HUES48 (cell line): ENCODE results near the gene ARHGAP22.

Experiments used
- H3K27ac ChIP-seq: one replicate; pipeline ENCODE4 v1.7.0; 2013; ENCODE audit warnings: low read depth, low read length, inconsistent platforms
- H3K27me3 ChIP-seq: 2 replicates; pipeline ENCODE4 v1.6.1; 2013; ENCODE audit warnings: mild to moderate bottlenecking, low read length; ENCODE audit not compliant: control insufficient read depth, insufficient read depth
- H3K36me3 ChIP-seq: 2 replicates; pipeline ENCODE4 v1.6.1; 2013; ENCODE audit warnings: low read length; ENCODE audit not compliant: control insufficient read depth, insufficient read depth
- H3K4me1 ChIP-seq: 2 replicates; pipeline ENCODE4 v1.6.1; 2013; ENCODE audit warnings: mild to moderate bottlenecking, low read length; ENCODE audit not compliant: control insufficient read depth, insufficient read depth
- H3K4me3 ChIP-seq: 2 replicates; pipeline ENCODE4 v1.5.1; 2013; ENCODE audit warnings: mild to moderate bottlenecking, low read depth, low read length
- H3K9ac ChIP-seq: 2 replicates; pipeline ENCODE4 v1.6.1; 2013; ENCODE audit warnings: mild to moderate bottlenecking, low read depth, low read length, moderate library complexity
- H3K9me3 ChIP-seq: 2 replicates; pipeline ENCODE4 v1.6.1; 2013; ENCODE audit warnings: low read length; ENCODE audit not compliant: control insufficient read depth, insufficient read depth

ARHGAP22 gene

GRCh38 chr10:48507933-48508790 lies 96.7 kb downstream of the ARHGAP22 start:
- Histone ChIP-seq H3K36me3 (no peaks in the 10 kb centered on the region), H3K27ac (no peak overlapping the region), H3K4me3 (no peak overlapping the region), H3K4me1 (no peaks in the 10 kb centered on the region; the same call in 1 of the 2 replicates), H3K9ac (no peak overlapping the region), H3K27me3 (no peaks in the 10 kb centered on the region), H3K9me3 (no peaks in the 10 kb centered on the region)

GRCh38 chr10:48507494-48507893 lies 97.4 kb downstream of the ARHGAP22 start:
- Histone ChIP-seq H3K4me3 (no peak overlapping the region), H3K9me3 (no peaks in the 10 kb centered on the region), H3K27me3 (no peaks in the 10 kb centered on the region), H3K4me1 (no peaks in the 10 kb centered on the region; the same call in 1 of the 2 replicates), H3K27ac (no peak overlapping the region), H3K9ac (no peak overlapping the region), H3K36me3 (no peaks in the 10 kb centered on the region)

GRCh38 chr10:48506147-48506917 lies 98.5 kb downstream of the ARHGAP22 start:
- no peaks in the 10 kb centered on the region for H3K9me3 ChIP-seq
- no peak overlapping the region for H3K9ac ChIP-seq
- H3K36me3 ChIP-seq, result no peaks in the 10 kb centered on the region
- H3K4me3 ChIP-seq, result no peak overlapping the region
- no peak overlapping the region for H3K27ac ChIP-seq
- H3K27me3 ChIP-seq, result no peaks in the 10 kb centered on the region
- H3K4me1 ChIP-seq, result no peaks in the 10 kb centered on the region

- H3K4me3 ChIP-seq, result no peak overlapping the region
- H3K36me3 ChIP-seq, result no peaks in the 10 kb centered on the region
- H3K9me3 ChIP-seq, result no peaks in the 10 kb centered on the region
- H3K9ac ChIP-seq, result no peak overlapping the region
- no peak overlapping the region for H3K27ac ChIP-seq
- no peaks in the 10 kb centered on the region for H3K27me3 ChIP-seq
- no peaks in the 10 kb centered on the region for H3K4me1 ChIP-seq
Measured at GRCh38 chr10:48505394-48506112, 99.3 kb downstream of the ARHGAP22 start.

- Histone ChIP-seq H3K27ac (no peak overlapping the region), H3K4me3 (no peak overlapping the region), H3K4me1 (no peaks in the 10 kb centered on the region), H3K9ac (no peak overlapping the region), H3K36me3 (no peaks in the 10 kb centered on the region), H3K27me3 (no peaks in the 10 kb centered on the region), H3K9me3 (no peaks in the 10 kb centered on the region)
Measured at GRCh38 chr10:48504141-48504885, 100.6 kb downstream of the ARHGAP22 start.

- Histone ChIP-seq H3K9me3 (no peaks in the 10 kb centered on the region), H3K4me3 (no peak overlapping the region), H3K4me1 (no peaks in the 10 kb centered on the region), H3K27ac (no peak overlapping the region), H3K36me3 (no peaks in the 10 kb centered on the region), H3K9ac (no peak overlapping the region), H3K27me3 (no peaks in the 10 kb centered on the region)
Measured at GRCh38 chr10:48503293-48503911, 101.5 kb downstream of the ARHGAP22 start.

- Histone ChIP-seq H3K4me1 (no peaks in the 10 kb centered on the region), H3K27me3 (no peaks in the 10 kb centered on the region), H3K27ac (no peak overlapping the region), H3K9me3 (no peaks in the 10 kb centered on the region), H3K9ac (no peak overlapping the region), H3K36me3 (no peaks in the 10 kb centered on the region), H3K4me3 (no peak overlapping the region)
Measured at GRCh38 chr10:48502791-48503190, 102.1 kb downstream of the ARHGAP22 start.

- Histone ChIP-seq H3K4me3 (no peak overlapping the region), H3K4me1 (no peaks in the 10 kb centered on the region), H3K27ac (no peak overlapping the region), H3K9ac (no peak overlapping the region), H3K27me3 (no peaks in the 10 kb centered on the region), H3K36me3 (no peaks in the 10 kb centered on the region), H3K9me3 (no peaks in the 10 kb centered on the region)
Measured at GRCh38 chr10:48501787-48502771, 102.8 kb downstream of the ARHGAP22 start.

GRCh38 chr10:48501226-48501625 lies 103.6 kb downstream of the ARHGAP22 start:
- no peaks in the 10 kb centered on the region for H3K9me3 ChIP-seq
- no peaks in the 10 kb centered on the region for H3K36me3 ChIP-seq
- no peaks in the 10 kb centered on the region for H3K4me1 ChIP-seq
- no peak overlapping the region for H3K4me3 ChIP-seq
- H3K27ac ChIP-seq, result no peak overlapping the region
- H3K27me3 ChIP-seq, result no peaks in the 10 kb centered on the region
- H3K9ac ChIP-seq, result no peak overlapping the region
